ENCODE measurements around the gene ALDH1L1. TPM values are rescaled to one million over a fixed set of nuclear protein-coding genes. Genes with fewer than 3 reads are reported as not detected.

ALDH1L1 gene
- polyA plus RNA-seq, 3 donors = not detected

- no peak for DNase-seq
- Histone ChIP-seq H3K4me3 (replicated peaks in 1 of 3; ENCODE audit: low read depth in 2 of 3, low read length in 3 of 3) (no peak overlapping the region), H3K4me2 (replicated peaks; ENCODE audit: extremely low read depth, low read length, poor library complexity, severe bottlenecking) (no peak overlapping the region), H3K36me3 (replicated peaks in 1 of 2; ENCODE audit: control insufficient read depth in 1 of 2, insufficient read depth in 2 of 2, low read length in 2 of 2) (no peaks in the 10 kb centered on the region), H2AFZ (ENCODE audit: insufficient read depth, low read depth, low read length, poor library complexity, severe bottlenecking) (no peak overlapping the region), H4K20me1 (ENCODE audit: insufficient read depth, low read length) (no peaks in the 10 kb centered on the region), H3K9me3 (replicated peaks in 1 of 2; ENCODE audit: control insufficient read depth in 1 of 2, insufficient read depth in 1 of 2, low read length in 2 of 2) (peaks cover 0 to 5% of the 10 kb centered on the region in 2 donors), H3K27ac (ENCODE audit: low read depth in 1 of 2, low read length in 2 of 2) (no peak overlapping the region), H3K79me2 (ENCODE audit: insufficient read depth, low read length) (no peaks in the 10 kb centered on the region), H3K4me1 (ENCODE audit: control insufficient read depth in 1 of 2, insufficient read depth in 2 of 2, low read length in 2 of 2) (no peaks in the 10 kb centered on the region), H3K9ac (ENCODE audit: insufficient read depth, low read length, poor library complexity, severe bottlenecking) (no peak overlapping the region), H3K27me3 (ENCODE audit: control insufficient read depth in 2 of 2, insufficient read depth in 2 of 2, low read length in 2 of 2) (peaks cover 10 to 24% of the 10 kb centered on the region in 2 donors)
- 85% methylated on average over 2 of the region's 4 CpGs for WGBS (ENCODE audit: insufficient coverage)
- H3K4me1 Mint-ChIP-seq = no peaks in the 10 kb centered on the region
- no peak overlapping the region for H3K4me3 Mint-ChIP-seq
- peaks cover 0 to 7% (median 2%) of the 10 kb centered on the region in 7 donors for H3K9me3 Mint-ChIP-seq
- peaks cover 22 to 30% (median 22%) of the 10 kb centered on the region in 3 donors for H3K27me3 Mint-ChIP-seq (ENCODE audit: low read depth in 3 of 3)
- intact Hi-C loops (cut with micrococcal nuclease) = no loop called here
- H3K36me3 Mint-ChIP-seq = no peaks in the 10 kb centered on the region
- no peak for TF ChIP-seq CTCF (IDR thresholded peaks at IDR 0.05)
- no peak overlapping the region for H3K27ac Mint-ChIP-seq
Observed at GRCh38 chr3:126186271-126186670, 5.9 kb upstream of the ALDH1L1 start.

GRCh38 chr3:126184465-126185000 lies 4.1 kb upstream of the ALDH1L1 start:
- TF ChIP-seq CTCF (IDR thresholded peaks at IDR 0.05) = no peak
- Histone ChIP-seq H3K79me2 (ENCODE audit: insufficient read depth, low read length) (no peaks in the 10 kb centered on the region), H2AFZ (ENCODE audit: insufficient read depth, low read depth, low read length, poor library complexity, severe bottlenecking) (no peak overlapping the region), H3K4me2 (replicated peaks; ENCODE audit: extremely low read depth, low read length, poor library complexity, severe bottlenecking) (no peak overlapping the region), H3K27me3 (ENCODE audit: control insufficient read depth in 2 of 2, insufficient read depth in 2 of 2, low read length in 2 of 2) (peaks cover 17 to 41% of the 10 kb centered on the region in 2 donors), H3K4me3 (replicated peaks in 1 of 3; ENCODE audit: low read depth in 2 of 3, low read length in 3 of 3) (no peak overlapping the region), H3K36me3 (replicated peaks in 1 of 2; ENCODE audit: control insufficient read depth in 1 of 2, insufficient read depth in 2 of 2, low read length in 2 of 2) (no peaks in the 10 kb centered on the region), H3K4me1 (ENCODE audit: control insufficient read depth in 1 of 2, insufficient read depth in 2 of 2, low read length in 2 of 2) (no peaks in the 10 kb centered on the region), H4K20me1 (ENCODE audit: insufficient read depth, low read length) (no peaks in the 10 kb centered on the region), H3K9ac (ENCODE audit: insufficient read depth, low read length, poor library complexity, severe bottlenecking) (no peak overlapping the region), H3K9me3 (replicated peaks in 1 of 2; ENCODE audit: control insufficient read depth in 1 of 2, insufficient read depth in 1 of 2, low read length in 2 of 2) (peaks cover 0 to 6% of the 10 kb centered on the region in 2 donors), H3K27ac (ENCODE audit: low read depth in 1 of 2, low read length in 2 of 2) (no peak overlapping the region)
- intact Hi-C loops (cut with micrococcal nuclease) = no loop called here
- Mint-ChIP-seq H3K27ac (no peak overlapping the region), H3K36me3 (no peaks in the 10 kb centered on the region), H3K9me3 (peaks cover 0 to 7% (median 6%) of the 10 kb centered on the region in 7 donors), H3K4me1 (no peaks in the 10 kb centered on the region), H3K4me3 (no peak overlapping the region), H3K27me3 (ENCODE audit: low read depth in 3 of 3) (peaks cover 30 to 45% (median 39%) of the 10 kb centered on the region in 3 donors)
- no peak for DNase-seq
- 95% methylated on average over 2 of the region's 6 CpGs for WGBS (ENCODE audit: insufficient coverage)
